Astrocyte (in vitro differentiated cells and primary cell): ENCODE data around the gene APOA5. TPM values are rescaled to one million over a fixed set of nuclear protein-coding genes. Genes with fewer than 3 reads are reported as not detected.

Source experiments
- DNase-seq: peaks from one replicate; pipeline ENCODE4 v3.0.0-alpha.2; 2010; ENCODE audit warnings: low read depth
- FAIRE-seq: peaks from 2 replicates; lab custom pipeline; 2011; peaks lifted over from hg19 to GRCh38; lab: Jason Lieb, UNC
- H2AFZ ChIP-seq: 2 replicates; pipeline ENCODE4 v1.6.0; 2012; ENCODE audit warnings: low read depth, low read length, inconsistent platforms
- H3K27ac ChIP-seq: 2 replicates; pipeline ENCODE4 v1.5.1; 2011; ENCODE audit warnings: low read depth, low read length, inconsistent platforms
- H3K27me3 ChIP-seq: 2 replicates; pipeline ENCODE4 v1.6.0; 2011; ENCODE audit warnings: low read length, inconsistent platforms; ENCODE audit not compliant: insufficient read depth
- H3K36me3 ChIP-seq: 2 replicates; pipeline ENCODE4 v1.5.1; 2011; ENCODE audit warnings: low read length, inconsistent platforms; ENCODE audit not compliant: insufficient read depth
- H3K4me1 ChIP-seq: 2 replicates; pipeline ENCODE4 v1.5.1; 2011; ENCODE audit warnings: low read length, inconsistent platforms; ENCODE audit not compliant: insufficient read depth
- H3K4me2 ChIP-seq: 2 replicates; pipeline ENCODE4 v1.6.0; 2012; ENCODE audit warnings: low read length, inconsistent platforms
- H3K4me3 ChIP-seq: 2 replicates; pipeline ENCODE4 v1.5.1; 2011; ENCODE audit warnings: low read depth, mild to moderate bottlenecking, low read length, inconsistent platforms; ENCODE audit not compliant: insufficient read depth
- H3K79me2 ChIP-seq: 2 replicates; pipeline ENCODE4 v1.6.0; 2012; ENCODE audit warnings: mild to moderate bottlenecking, low read length, inconsistent platforms; ENCODE audit not compliant: insufficient read depth
- H3K9ac ChIP-seq: 2 replicates; pipeline ENCODE4 v1.6.0; 2012; ENCODE audit warnings: mild to moderate bottlenecking, low read length, inconsistent platforms
- H3K9me3 ChIP-seq: 2 replicates; pipeline ENCODE4 v1.5.1; 2012; ENCODE audit warnings: low read depth, mild to moderate bottlenecking, low read length, inconsistent platforms; ENCODE audit not compliant: insufficient read depth
- H4K20me1 ChIP-seq: 2 replicates; pipeline ENCODE4 v1.6.0; 2012; ENCODE audit warnings: low read length, inconsistent platforms; ENCODE audit not compliant: insufficient read depth
- H3K27ac Mint-ChIP-seq: one replicate; pipeline ENCODE4 v1.8.0; 2021; ENCODE audit warnings: mild to moderate bottlenecking, mixed read lengths; ENCODE audit not compliant: unreplicated experiment
- H3K27me3 Mint-ChIP-seq: one replicate; pipeline ENCODE4 v1.8.0; 2021; ENCODE audit warnings: low read depth, mixed read lengths; ENCODE audit not compliant: unreplicated experiment
- H3K36me3 Mint-ChIP-seq: one replicate; pipeline ENCODE4 v1.8.0; 2021; ENCODE audit warnings: low read depth, mixed read lengths; ENCODE audit not compliant: unreplicated experiment
- H3K4me1 Mint-ChIP-seq: one replicate; pipeline ENCODE4 v1.8.0; 2021; ENCODE audit warnings: low read depth, mixed read lengths; ENCODE audit not compliant: unreplicated experiment
- H3K4me3 Mint-ChIP-seq: one replicate; pipeline ENCODE4 v1.8.0; 2021; ENCODE audit warnings: mild to moderate bottlenecking, moderate library complexity, mixed read lengths; ENCODE audit not compliant: unreplicated experiment
- H3K9me3 Mint-ChIP-seq: one replicate; pipeline ENCODE4 v1.8.0; 2021; ENCODE audit warnings: mild to moderate bottlenecking, mixed read lengths; ENCODE audit not compliant: unreplicated experiment
- CTCF ChIP-seq: IDR thresholded peaks from 2 replicates; pipeline ENCODE4 v1.5.1; 2011; ENCODE audit warnings: low read depth, mild to moderate bottlenecking, inconsistent platforms, low read length, moderate library complexity; ENCODE audit not compliant: insufficient read depth
- EZH2 ChIP-seq: IDR thresholded peaks from 2 replicates; pipeline ENCODE4 v1.6.1; 2012; ENCODE audit warnings: mild to moderate bottlenecking, low read length, inconsistent platforms; ENCODE audit not compliant: insufficient read depth
- total RNA-seq: library from RNA; stranded (reverse); gene quantifications from 2 replicates; pipeline ENCODE4 v1.2.1, GENCODE V29; 2021

Gene APOA5
- total RNA-seq, 1 donor from 2014 or later: not detected

DNA sequence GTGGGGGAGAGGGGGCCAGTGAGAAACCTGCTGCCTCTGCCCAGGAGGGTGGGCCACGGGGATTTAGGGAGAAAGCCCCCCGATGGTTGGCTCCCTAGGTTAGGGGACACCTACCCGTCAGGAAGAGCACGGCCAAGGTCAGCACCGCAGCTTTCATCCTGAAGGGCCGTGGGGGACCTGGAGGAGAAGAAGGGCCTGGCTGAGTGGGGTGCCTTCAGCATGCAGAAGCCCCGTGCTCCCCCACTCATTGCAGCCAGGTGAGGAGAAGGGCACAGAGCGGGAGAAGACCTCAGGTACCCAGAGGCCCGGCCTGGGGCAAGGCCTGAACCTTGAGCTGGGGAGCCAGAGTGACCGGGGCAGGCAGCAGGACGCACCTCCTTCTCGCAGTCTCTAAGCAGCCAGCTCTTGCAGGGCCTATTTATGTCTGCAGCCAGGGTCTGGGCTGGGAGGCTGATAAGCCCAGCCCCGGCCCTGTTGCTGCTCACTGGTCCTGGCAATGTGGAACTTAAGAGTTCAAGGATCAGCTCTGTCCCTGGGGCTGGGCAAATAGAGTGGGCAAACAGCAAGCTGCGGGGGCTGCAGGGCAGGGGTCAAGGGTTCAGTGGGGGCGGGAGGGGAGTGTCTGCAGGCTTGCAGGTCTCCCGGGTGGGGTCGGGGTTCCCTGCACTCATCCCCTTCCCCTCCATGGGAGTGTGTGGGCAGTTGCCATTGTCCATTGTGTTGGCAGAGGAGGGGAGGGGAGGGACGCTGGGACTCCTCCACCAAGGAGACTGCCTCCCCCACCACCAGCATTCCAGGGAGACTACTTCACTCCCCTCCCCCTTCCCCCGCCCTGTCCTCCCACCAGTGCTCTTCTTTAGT is 45.8 kb upstream of the APOA5 start, which contains the start of gene APOA1:
TSS of gene APOA1 (minus strand) at position 392 of the 861 bp plus-strand sequence. CDS start at position 157, 235 bp downstream.
- peak within 1 kb of the TSS; percentile 26 for H3K27ac Mint-ChIP-seq
- no peak for TF ChIP-seq EZH2
- TF ChIP-seq CTCF: no peak
- no peak for FAIRE-seq
- DNase-seq: no peak
- Histone ChIP-seq H3K4me2 (no peak within 1 kb of the TSS), H3K27me3 (no peaks in the 10 kb centered on the region), H3K36me3 (no peaks in the 10 kb centered on the region), H3K4me1 (peaks cover 7% of the 10 kb centered on the region), H3K9ac (no peak within 1 kb of the TSS), H3K27ac (no peak within 1 kb of the TSS), H2AFZ (no peak within 1 kb of the TSS), H4K20me1 (no peaks in the 10 kb centered on the region), H3K79me2 (no peaks in the 10 kb centered on the region), H3K4me3 (no peak within 1 kb of the TSS), H3K9me3 (no peaks in the 10 kb centered on the region)
- H3K9me3 Mint-ChIP-seq: no peaks in the 10 kb centered on the region
- H3K27me3 Mint-ChIP-seq: peaks cover 22% of the 10 kb centered on the region
- H3K4me3 Mint-ChIP-seq: no peak within 1 kb of the TSS
- H3K36me3 Mint-ChIP-seq: no peaks in the 10 kb centered on the region
- peaks cover 11% of the 10 kb centered on the region for H3K4me1 Mint-ChIP-seq

GRCh38 chr11:116836632-116836991 is 44.9 kb upstream of the APOA5 start:
- no peaks in the 10 kb centered on the region for H3K36me3 Mint-ChIP-seq
- Histone ChIP-seq H3K79me2 (no peaks in the 10 kb centered on the region), H3K27ac (no peak overlapping the region), H3K36me3 (no peaks in the 10 kb centered on the region), H4K20me1 (no peaks in the 10 kb centered on the region), H2AFZ (no peak overlapping the region), H3K9ac (no peak overlapping the region), H3K9me3 (no peaks in the 10 kb centered on the region), H3K4me1 (peaks cover 7% of the 10 kb centered on the region), H3K4me2 (no peak overlapping the region), H3K27me3 (no peaks in the 10 kb centered on the region), H3K4me3 (no peak overlapping the region)
- no peak overlapping the region for H3K27ac Mint-ChIP-seq
- TF ChIP-seq CTCF (no peak), EZH2 (no peak)
- peaks cover 27% of the 10 kb centered on the region for H3K27me3 Mint-ChIP-seq
- H3K4me1 Mint-ChIP-seq: peaks cover 11% of the 10 kb centered on the region
- FAIRE-seq (no peak), DNase-seq (no peak)
- no peak overlapping the region for H3K4me3 Mint-ChIP-seq
- H3K9me3 Mint-ChIP-seq: no peaks in the 10 kb centered on the region
